SK-N-SH (cell line): ENCODE data around the gene EXOC6. TPM values are rescaled to one million over a fixed set of nuclear protein-coding genes. Genes with fewer than 3 reads are reported as not detected.

ENCODE experiments used
- CTCF ChIA-PET: fragments of 300-600, 350-600 bp; formaldehyde crosslinking; extraction: SDS; loops from one replicate; lab custom pipeline; 2021; lab: Yijun Ruan, JAX
- POLR2A ChIA-PET: fragments of 350-600 bp; sonication (Branson Sonifier 250); formaldehyde crosslinking; extraction: SDS; loops from one replicate; lab custom pipeline; 2020; ENCODE audit warnings: antibody characterized with exemption, inconsistent platforms; lab: Yijun Ruan, JAX
- DNase-seq: peaks from one replicate; pipeline ENCODE4 v3.0.0; 2012
- H2AFZ ChIP-seq: fragments of 200-600 bp; sonication (generic); 2 replicates; pipeline ENCODE4 v1.8.1; 2016; ENCODE audit warnings: antibody characterized with exemption, mild to moderate bottlenecking, low read depth
- H3F3A ChIP-seq: fragments of 200-600 bp; sonication (generic); replicated peaks from 2 replicates; pipeline ENCODE3; 2016; ENCODE audit warnings: antibody characterized with exemption, mild to moderate bottlenecking; ENCODE audit not compliant: insufficient read depth
- H3K27ac ChIP-seq, 2 experiments: fragments of 200-500 bp in 1 of 2; fragments of 200-600 bp in 1 of 2; sonication (Bioruptor generic) in 1 of 2; sonication (generic), shearing (Covaris generic) in 1 of 2; 2 replicates each; pipeline versions ENCODE4 v1.5.1 to v1.6.1; 2014 to 2016; ENCODE audit warnings: low read depth in 2 of 2, inconsistent platforms in 1 of 2, low read length in 1 of 2, mild to moderate bottlenecking in 1 of 2, mixed read lengths in 1 of 2
- H3K27me3 ChIP-seq: fragments of 200-600 bp; sonication (generic), shearing (Covaris generic); 2 replicates; pipeline ENCODE4 v1.6.1; 2016; ENCODE audit warnings: mixed run types; ENCODE audit not compliant: insufficient read depth
- H3K36me3 ChIP-seq, 2 experiments: fragments of 200-500 bp in 1 of 2; fragments of 200-600 bp in 1 of 2; sonication (Bioruptor generic) in 1 of 2; sonication (generic) in 1 of 2; replicated peaks in 1 of 2; 2 replicates each; pipeline versions ENCODE3 to v1.5.1; 2014 to 2016; ENCODE audit warnings: low read length in 1 of 2, mild to moderate bottlenecking in 1 of 2; ENCODE audit not compliant: insufficient read depth in 2 of 2, control insufficient read depth in 1 of 2
- H3K4me1 ChIP-seq, 2 experiments: fragments of 200-500 bp in 1 of 2; fragments of 200-600 bp in 1 of 2; sonication (Bioruptor generic) in 1 of 2; sonication (generic), shearing (Covaris generic) in 1 of 2; 2 replicates each; pipeline versions ENCODE4 v1.5.1 to v1.6.1; 2014 to 2016; ENCODE audit warnings: low read depth in 1 of 2, low read length in 1 of 2, mixed run types in 1 of 2; ENCODE audit not compliant: insufficient read depth in 2 of 2, control insufficient read depth in 1 of 2
- H3K4me2 ChIP-seq: fragments of 200-600 bp; sonication (generic), shearing (Covaris generic); 2 replicates; pipeline ENCODE4 v1.6.1; 2017; ENCODE audit warnings: mixed run types
- H3K4me3 ChIP-seq, 2 experiments: fragments of 200-500 bp in 1 of 2; fragments of 200-600 bp in 1 of 2; sonication (Bioruptor generic) in 1 of 2; sonication (generic), shearing (Covaris generic) in 1 of 2; 2 replicates each; pipeline versions ENCODE4 v1.5.1 to v1.8.1; 2014 to 2016; ENCODE audit warnings: low read depth in 2 of 2, inconsistent platforms in 1 of 2, low read length in 1 of 2, mild to moderate bottlenecking in 1 of 2, mixed read lengths in 1 of 2, moderate library complexity in 1 of 2
- H3K79me2 ChIP-seq: fragments of 200-600 bp; sonication (generic); 2 replicates; pipeline ENCODE4 v1.8.1; 2017; ENCODE audit warnings: mild to moderate bottlenecking; ENCODE audit not compliant: insufficient read depth
- H3K9ac ChIP-seq: fragments of 200-600 bp; sonication (generic); 2 replicates; pipeline ENCODE4 v1.6.1; 2017; ENCODE audit warnings: mixed run types
- H3K9me2 ChIP-seq: fragments of 200-600 bp; sonication (generic); 2 replicates; pipeline ENCODE4 v1.6.1; 2017; ENCODE audit warnings: mixed run types
- H3K9me3 ChIP-seq: fragments of 200-600 bp; sonication (generic); 2 replicates; pipeline ENCODE4 v1.6.1; 2017; ENCODE audit warnings: mixed run types, mild to moderate bottlenecking, moderate library complexity
- H4K20me1 ChIP-seq: fragments of 200-600 bp; sonication (generic); 2 replicates; pipeline ENCODE4 v1.6.1; 2017; ENCODE audit warnings: mild to moderate bottlenecking, mixed run types; ENCODE audit not compliant: insufficient read depth
- CTCF ChIP-seq: fragments of 200-600 bp; sonication (generic); IDR thresholded peaks from 2 replicates; pipeline ENCODE4 v1.6.1; 2017; ENCODE audit warnings: antibody characterized with exemption, mild to moderate bottlenecking, moderate library complexity
- FOXJ3 ChIP-seq: sonication (generic); formaldehyde crosslinking; IDR thresholded peaks from 2 replicates; pipeline ENCODE4 v1.5.1; 2020; ENCODE audit warnings: mild to moderate bottlenecking, missing genetic modification reagents
- FOXM1 ChIP-seq: IDR thresholded peaks from 2 replicates; pipeline ENCODE4 v1.4.0; 2012; ENCODE audit warnings: low read depth, mild to moderate bottlenecking
- GABPA ChIP-seq: IDR thresholded peaks from 2 replicates; pipeline ENCODE4 v1.4.0; 2012; ENCODE audit warnings: low read depth, mild to moderate bottlenecking
- GATA2 ChIP-seq: sonication (generic); formaldehyde crosslinking; IDR thresholded peaks from 2 replicates; pipeline ENCODE4 v1.5.0; 2020; ENCODE audit warnings: mild to moderate bottlenecking, missing genetic modification reagents
- IRF3 ChIP-seq: fragments of 150-350 bp; IDR thresholded peaks from 2 replicates; pipeline ENCODE4 v1.6.1; 2016; ENCODE audit warnings: mild to moderate bottlenecking, low read depth, low read length
- JUND ChIP-seq: IDR thresholded peaks from 2 replicates; pipeline ENCODE4 v1.4.0; 2012
- MAX ChIP-seq: IDR thresholded peaks from 2 replicates; pipeline ENCODE4 v1.4.0; 2012; ENCODE audit warnings: low read depth
- MEF2A ChIP-seq: IDR thresholded peaks from 2 replicates; pipeline ENCODE4 v1.4.0; 2012; ENCODE audit warnings: low read depth, borderline replicate concordance
- MXI1 ChIP-seq: IDR thresholded peaks from 2 replicates; pipeline ENCODE4 v1.6.1; 2012; ENCODE audit warnings: mild to moderate bottlenecking, low read depth, low read length, improper control_type of control experiment
- NFIC ChIP-seq: IDR thresholded peaks from 2 replicates; pipeline ENCODE4 v1.4.0; 2012; ENCODE audit warnings: borderline replicate concordance
- NRF1 ChIP-seq: IDR thresholded peaks from 2 replicates; pipeline ENCODE4 v1.6.1; 2012; ENCODE audit warnings: low read depth, mild to moderate bottlenecking, low read length
- PBX3 ChIP-seq: IDR thresholded peaks from 2 replicates; pipeline ENCODE4; 2012
- RAD21 ChIP-seq: IDR thresholded peaks from 2 replicates; pipeline ENCODE4 v1.6.1; 2012; ENCODE audit warnings: mild to moderate bottlenecking, low read length
- RCOR1 ChIP-seq: fragments of 150-350 bp; IDR thresholded peaks from 2 replicates; pipeline ENCODE4 v1.6.1; 2017; ENCODE audit warnings: antibody characterized with exemption, low read length
- RFX5 ChIP-seq: IDR thresholded peaks from 2 replicates; pipeline ENCODE4 v1.6.1; 2012; ENCODE audit warnings: mild to moderate bottlenecking, improper control_type of control experiment, low read length
- RXRA ChIP-seq: IDR thresholded peaks from 2 replicates; pipeline ENCODE4 v1.4.0; 2012; ENCODE audit warnings: low read depth, mild to moderate bottlenecking, borderline replicate concordance
- SMC3 ChIP-seq: IDR thresholded peaks from 2 replicates; pipeline ENCODE4 v1.6.1; 2012; ENCODE audit warnings: low read depth, low read length, improper control_type of control experiment
- TEAD4 ChIP-seq: IDR thresholded peaks from 2 replicates; pipeline ENCODE4 v1.4.0; 2012; ENCODE audit warnings: mild to moderate bottlenecking, borderline replicate concordance; ENCODE audit not compliant: insufficient read depth
- USF1 ChIP-seq: IDR thresholded peaks from 2 replicates; pipeline ENCODE4 v1.4.0; 2012; ENCODE audit warnings: low read depth, borderline replicate concordance
- USF2 ChIP-seq: fragments of 150-350 bp; IDR thresholded peaks from 2 replicates; pipeline ENCODE4 v1.6.1; 2017; ENCODE audit warnings: antibody characterized with exemption, low read length, low read depth, borderline replicate concordance
- YY1 ChIP-seq: IDR thresholded peaks from 2 replicates; pipeline ENCODE4 v1.4.0; 2012; ENCODE audit warnings: low read depth, mild to moderate bottlenecking
- ZBTB33 ChIP-seq: IDR thresholded peaks from 2 replicates; pipeline ENCODE4 v1.4.0; 2012; ENCODE audit warnings: low read depth, borderline replicate concordance
- WGBS: methylation state at CpG from one replicate; pipeline ENCODE4 v1.1.6; 2017; ENCODE audit warnings: low lambda C conversion rate; 5-methylcytosine and 5-hydroxymethylcytosine counted together
- polyA plus RNA-seq, 3 experiments: library from polyadenylated mRNA; depleted of rRNA; stranded (reverse); fragments of >200 nt; gene quantifications; 2 replicates each; pipeline ENCODE4 v1.2.3, GENCODE V29; 2012

Gene EXOC6
- polyA plus RNA-seq, 1 of the 3 experiments (the other 2 are of a cell fraction), result 2.3 TPM

GRCh38 chr10:92839191-92840085, 8.9 kb upstream of the EXOC6 start:
- DNase-seq, result peak; percentile 63
- Histone ChIP-seq H3K9ac (no peak overlapping the region), H3K27me3 (no peaks in the 10 kb centered on the region), H3K9me2 (no peaks in the 10 kb centered on the region), H3F3A (no peaks in the 10 kb centered on the region), H4K20me1 (no peaks in the 10 kb centered on the region), H3K9me3 (no peaks in the 10 kb centered on the region), H3K4me3 (no peak overlapping the region), H3K27ac (no peak overlapping the region), H3K79me2 (no peaks in the 10 kb centered on the region), H3K4me2 (no peak overlapping the region), H3K4me1 (peaks cover 7 to 12% of the 10 kb centered on the region in 2 experiments; a peak in 2 of 4 replicates), H2AFZ (no peak overlapping the region), H3K36me3 (no peaks in the 10 kb centered on the region)
- 51% methylated on average over 10 of the region's 10 CpGs for WGBS
- TF ChIP-seq TEAD4 (no peak), JUND (no peak), MEF2A (no peak), USF1 (no peak), GATA2 (CRISPR knock-in tag) (no peak), NRF1 (no peak), PBX3 (no peak), CTCF (peak; percentile 50), YY1 (0 out of 2 replicates have a peak, but pooled peaks have one; percentile 26), GABPA (no peak), NFIC (peak; percentile 39; the same call in 1 of the 2 replicates), RXRA (no peak), MXI1 (no peak), RAD21 (peak; percentile 29; the same call in 1 of the 2 replicates), FOXJ3 (CRISPR knock-in tag) (no peak), SMC3 (no peak), FOXM1 (no peak), USF2 (no peak), RFX5 (no peak), MAX (no peak), ZBTB33 (no peak), IRF3 (no peak), RCOR1 (no peak)
- ChIA-PET CTCF (interaction anchor here (0.5 to 3.1 kb wide), 7 partner anchors 9 to 465 kb away, joined by 3 to 13 read pairs (median 4); partner anchors contain the start of gene EXOC6), POLR2A (no interaction called here)
